ENCODE measurements around the gene UNG. TPM values are rescaled to one million over a fixed set of nuclear protein-coding genes. Genes with fewer than 3 reads are reported as not detected.

UNG gene
- total RNA-seq, 1 experiment from 2014 or later: 188 TPM

DNA sequence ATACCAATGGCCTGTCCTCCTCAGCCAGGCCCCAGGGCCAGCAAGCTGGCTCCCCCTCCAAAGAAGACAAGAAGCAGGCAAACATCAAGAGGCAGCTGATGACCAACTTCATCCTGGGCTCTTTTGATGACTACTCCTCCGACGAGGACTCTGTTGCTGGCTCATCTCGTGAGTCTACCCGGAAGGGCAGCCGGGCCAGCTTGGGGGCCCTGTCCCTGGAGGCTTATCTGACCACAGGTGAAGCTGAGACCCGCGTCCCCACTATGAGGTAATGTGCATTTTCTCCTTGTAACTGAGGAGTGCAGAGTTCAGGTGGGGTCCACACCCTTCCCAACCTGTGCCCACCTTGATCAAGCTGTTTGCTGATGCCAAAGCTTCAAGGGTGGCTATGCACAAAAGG, 42.4 kb downstream of the UNG start:
- Histone ChIP-seq H3K27ac (ENCODE audit: insufficient read length, low read depth, low read length) (no peak overlapping the region), H4K91ac (ENCODE audit: insufficient read length, low read depth, low read length) (no peak overlapping the region), H3K23me2 (ENCODE audit: insufficient read length, low read depth, low read length, poor library complexity, severe bottlenecking) (no peaks in the 10 kb centered on the region), H3K79me1 (ENCODE audit: insufficient read depth, low read depth, low read length, poor library complexity, severe bottlenecking) (no peaks in the 10 kb centered on the region), H4K8ac (replicated peaks; ENCODE audit: insufficient read length, low read depth, low read length) (no peak overlapping the region), H3K27me3 (ENCODE audit: insufficient read depth, low read length) (no peaks in the 10 kb centered on the region; the same call in 1 of the 2 replicates), H2BK20ac (ENCODE audit: low read depth, low read length, poor library complexity, severe bottlenecking) (no peak overlapping the region), H3K4me1 (ENCODE audit: insufficient read depth, low read length) (no peaks in the 10 kb centered on the region), H3K56ac (ENCODE audit: insufficient read length, low read depth, low read length) (no peak overlapping the region), H2BK12ac (ENCODE audit: insufficient read length, low read depth, low read length) (no peak overlapping the region), H2AFZ (ENCODE audit: low read length) (no peak overlapping the region), H3K9me3 (ENCODE audit: control insufficient read depth, low read depth, low read length) (no peaks in the 10 kb centered on the region), H3K79me2 (ENCODE audit: insufficient read depth, low read length) (no peaks in the 10 kb centered on the region), H2AK5ac (ENCODE audit: insufficient read length, low read length) (no peak overlapping the region), H4K5ac (ENCODE audit: insufficient read length, low read depth, low read length) (no peak overlapping the region), H3T11ph (ENCODE audit: low read length) (no peak overlapping the region), H3K14ac (ENCODE audit: insufficient read depth, low read length) (no peak overlapping the region), H4K20me1 (ENCODE audit: control insufficient read depth, insufficient read depth, insufficient read length) (no peaks in the 10 kb centered on the region), H3K18ac (ENCODE audit: insufficient read length, low read depth, low read length) (no peak overlapping the region), H3K4ac (ENCODE audit: low read depth, low read length) (no peak overlapping the region), H2BK15ac (ENCODE audit: low read depth, low read length) (no peak overlapping the region), H3K9ac (ENCODE audit: extremely low read depth, insufficient read length, low read length) (no peak overlapping the region), H3K4me2 (ENCODE audit: insufficient read depth, insufficient read length, low read length) (no peak overlapping the region), H2BK120ac (ENCODE audit: low read depth, low read length, poor library complexity, severe bottlenecking) (no peak overlapping the region), H3K23ac (ENCODE audit: insufficient read length, low read depth, low read length) (no peak overlapping the region), H2BK5ac (ENCODE audit: insufficient read length, low read length) (no peak overlapping the region)
- Mint-ChIP-seq H3K4me3 (no peak overlapping the region), H3K27ac (no peak overlapping the region), H3K27me3 (ENCODE audit: low read depth) (no peaks in the 10 kb centered on the region; the same call in 1 of the 2 replicates), H3K9me3 (peaks cover 7 to 14% of the 10 kb centered on the region in 2 experiments), H3K36me3 (ENCODE audit: insufficient read depth in 1 of 3, low read depth in 3 of 3) (0 out of 7 replicates have a peak, but pooled peaks cover 0 to 1% (median 0%) of the 10 kb centered on the region in 3 experiments), H3K4me1 (no peaks in the 10 kb centered on the region)
- TF ChIP-seq, protein P1, sequence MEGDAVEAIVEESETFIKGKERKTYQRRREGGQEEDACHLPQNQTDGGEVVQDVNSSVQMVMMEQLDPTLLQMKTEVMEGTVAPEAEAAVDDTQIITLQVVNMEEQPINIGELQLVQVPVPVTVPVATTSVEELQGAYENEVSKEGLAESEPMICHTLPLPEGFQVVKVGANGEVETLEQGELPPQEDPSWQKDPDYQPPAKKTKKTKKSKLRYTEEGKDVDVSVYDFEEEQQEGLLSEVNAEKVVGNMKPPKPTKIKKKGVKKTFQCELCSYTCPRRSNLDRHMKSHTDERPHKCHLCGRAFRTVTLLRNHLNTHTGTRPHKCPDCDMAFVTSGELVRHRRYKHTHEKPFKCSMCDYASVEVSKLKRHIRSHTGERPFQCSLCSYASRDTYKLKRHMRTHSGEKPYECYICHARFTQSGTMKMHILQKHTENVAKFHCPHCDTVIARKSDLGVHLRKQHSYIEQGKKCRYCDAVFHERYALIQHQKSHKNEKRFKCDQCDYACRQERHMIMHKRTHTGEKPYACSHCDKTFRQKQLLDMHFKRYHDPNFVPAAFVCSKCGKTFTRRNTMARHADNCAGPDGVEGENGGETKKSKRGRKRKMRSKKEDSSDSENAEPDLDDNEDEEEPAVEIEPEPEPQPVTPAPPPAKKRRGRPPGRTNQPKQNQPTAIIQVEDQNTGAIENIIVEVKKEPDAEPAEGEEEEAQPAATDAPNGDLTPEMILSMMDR (conservative IDR thresholded peaks at IDR 0.05): no peak
- DNase-seq: no peak
- WGBS (ENCODE audit: extremely low coverage, insufficient read length, low lambda C conversion rate): no CpG with 5 or more reads among the region's 7 CpGs
